H9 (cell line): Measurements from ENCODE around the gene NFASC. TPM values are rescaled to one million over a fixed set of nuclear protein-coding genes. Genes with fewer than 3 reads are reported as not detected.
A peak's percentile ranks its signal among the peaks of the same experiment; 100 is the strongest.

ENCODE experiments used
- DNase-seq: peaks from one replicate; pipeline ENCODE4 v3.0.0-alpha.2; 2017
- H2AFZ ChIP-seq: one replicate; pipeline ENCODE4 v1.6.1; 2013; ENCODE audit warnings: mild to moderate bottlenecking, low read length, control low read depth, moderate library complexity
- H2AK5ac ChIP-seq: 2 replicates; pipeline ENCODE4 v1.6.1; 2013; ENCODE audit warnings: low read length, control low read depth, mixed read lengths; ENCODE audit not compliant: insufficient read length
- H2BK120ac ChIP-seq: one replicate; pipeline ENCODE4 v1.6.1; 2013; ENCODE audit warnings: low read depth, mild to moderate bottlenecking, low read length, control low read depth, inconsistent platforms; ENCODE audit not compliant: poor library complexity, severe bottlenecking
- H2BK12ac ChIP-seq: 2 replicates; pipeline ENCODE4 v1.6.1; 2013; ENCODE audit warnings: low read length, control low read depth, mixed read lengths, low read depth; ENCODE audit not compliant: insufficient read length
- H2BK15ac ChIP-seq: 2 replicates; pipeline ENCODE4 v1.6.1; 2013; ENCODE audit warnings: low read depth, low read length, control low read depth
- H2BK20ac ChIP-seq: one replicate; pipeline ENCODE4 v1.6.1; 2013; ENCODE audit warnings: low read depth, mild to moderate bottlenecking, low read length, control low read depth, inconsistent platforms; ENCODE audit not compliant: poor library complexity, severe bottlenecking
- H2BK5ac ChIP-seq: 2 replicates; pipeline ENCODE4 v1.6.1; 2013; ENCODE audit warnings: low read length, control low read depth, mixed read lengths; ENCODE audit not compliant: insufficient read length
- H3K14ac ChIP-seq: 2 replicates; pipeline ENCODE4 v1.6.1; 2013; ENCODE audit warnings: low read length, control low read depth; ENCODE audit not compliant: insufficient read depth
- H3K18ac ChIP-seq: 2 replicates; pipeline ENCODE4 v1.6.1; 2013; ENCODE audit warnings: low read depth, mild to moderate bottlenecking, mixed read lengths, low read length, control low read depth; ENCODE audit not compliant: insufficient read length
- H3K23ac ChIP-seq: 2 replicates; pipeline ENCODE4 v1.6.1; 2013; ENCODE audit warnings: low read length, control low read depth, mixed read lengths, low read depth; ENCODE audit not compliant: insufficient read length
- H3K23me2 ChIP-seq: 2 replicates; pipeline ENCODE4 v1.6.1; 2013; ENCODE audit warnings: low read depth, mild to moderate bottlenecking, mixed read lengths, low read length, control low read depth; ENCODE audit not compliant: insufficient read length, poor library complexity, severe bottlenecking
- H3K27ac ChIP-seq: 2 replicates; pipeline ENCODE4 v1.5.1; 2013; ENCODE audit warnings: low read length, control low read depth, mixed read lengths, low read depth; ENCODE audit not compliant: insufficient read length
- H3K27me3 ChIP-seq: 2 replicates; pipeline ENCODE4 v1.6.1; 2013; ENCODE audit warnings: low read length, control low read depth, inconsistent platforms; ENCODE audit not compliant: insufficient read depth
- H3K4ac ChIP-seq: 2 replicates; pipeline ENCODE4 v1.6.1; 2013; ENCODE audit warnings: low read depth, mild to moderate bottlenecking, control low read depth, inconsistent platforms, low read length, moderate library complexity
- H3K4me1 ChIP-seq: 2 replicates; pipeline ENCODE4 v1.6.1; 2013; ENCODE audit warnings: low read length, control low read depth, inconsistent platforms; ENCODE audit not compliant: insufficient read depth
- H3K4me2 ChIP-seq: 2 replicates; pipeline ENCODE4 v1.6.1; 2013; ENCODE audit warnings: low read length, control low read depth, mixed read lengths; ENCODE audit not compliant: insufficient read length, insufficient read depth
- H3K56ac ChIP-seq: 2 replicates; pipeline ENCODE4 v1.6.1; 2013; ENCODE audit warnings: low read depth, mild to moderate bottlenecking, mixed read lengths, low read length, control low read depth; ENCODE audit not compliant: insufficient read length
- H3K79me1 ChIP-seq: 2 replicates; pipeline ENCODE4 v1.6.1; 2013; ENCODE audit warnings: low read depth, mild to moderate bottlenecking, moderate library complexity, low read length, control low read depth, inconsistent platforms; ENCODE audit not compliant: insufficient read depth, poor library complexity, severe bottlenecking
- H3K79me2 ChIP-seq: 2 replicates; pipeline ENCODE4 v1.6.1; 2013; ENCODE audit warnings: low read length, control low read depth, inconsistent platforms; ENCODE audit not compliant: insufficient read depth
- H3K9ac ChIP-seq: 2 replicates; pipeline ENCODE4 v1.6.1; 2013; ENCODE audit warnings: low read length, control low read depth, mixed read lengths; ENCODE audit not compliant: insufficient read length; ENCODE audit errors: extremely low read depth
- H3K9me3 ChIP-seq: one replicate; pipeline ENCODE4 v1.6.1; 2013; ENCODE audit warnings: low read depth, low read length, inconsistent platforms; ENCODE audit not compliant: control insufficient read depth
- H3T11ph ChIP-seq: one replicate; pipeline ENCODE4 v1.6.1; 2013; ENCODE audit warnings: mild to moderate bottlenecking, low read length, control low read depth, inconsistent platforms
- H4K20me1 ChIP-seq: one replicate; pipeline ENCODE4 v1.6.1; 2013; ENCODE audit not compliant: control insufficient read depth, insufficient read length, insufficient read depth
- H4K5ac ChIP-seq: 2 replicates; pipeline ENCODE4 v1.6.1; 2013; ENCODE audit warnings: low read depth, mild to moderate bottlenecking, mixed read lengths, low read length, control low read depth; ENCODE audit not compliant: insufficient read length
- H4K8ac ChIP-seq: replicated peaks from 2 replicates; pipeline ENCODE4 v1.6.1; 2013; ENCODE audit warnings: low read length, control low read depth, mixed read lengths, low read depth; ENCODE audit not compliant: insufficient read length
- H4K91ac ChIP-seq: 2 replicates; pipeline ENCODE4 v1.6.1; 2013; ENCODE audit warnings: low read depth, mild to moderate bottlenecking, moderate library complexity, mixed read lengths, low read length, control low read depth; ENCODE audit not compliant: insufficient read length
- H3K27ac Mint-ChIP-seq, 3 experiments: 2 replicates in 2 of 3; 3 replicates in 1 of 3; pipeline ENCODE4 v1.8.0; 2020 to 2021; ENCODE audit warnings: mixed read lengths in 3 of 3, mild to moderate bottlenecking in 1 of 3, moderate library complexity in 1 of 3
- H3K27me3 Mint-ChIP-seq: 2 replicates; pipeline ENCODE4 v1.8.0; 2021; ENCODE audit warnings: low read depth, mild to moderate bottlenecking, moderate library complexity, mixed read lengths
- H3K36me3 Mint-ChIP-seq, 3 experiments: 2 replicates in 2 of 3; 3 replicates in 1 of 3; pipeline ENCODE4 v1.8.0; 2020 to 2021; ENCODE audit warnings: low read depth in 3 of 3, mixed read lengths in 3 of 3; ENCODE audit not compliant: insufficient read depth in 1 of 3
- H3K4me1 Mint-ChIP-seq, 2 experiments: 2 replicates each; pipeline ENCODE4 v1.8.0; 2020; ENCODE audit warnings: mixed read lengths in 2 of 2
- H3K4me3 Mint-ChIP-seq, 2 experiments: 2 replicates in 1 of 2; 3 replicates in 1 of 2; pipeline ENCODE4 v1.8.0; 2020 to 2021; ENCODE audit warnings: mild to moderate bottlenecking in 2 of 2, mixed read lengths in 2 of 2, moderate library complexity in 1 of 2
- H3K9me3 Mint-ChIP-seq, 2 experiments: 2 replicates in 1 of 2; 3 replicates in 1 of 2; pipeline ENCODE4 v1.8.0; 2020; ENCODE audit warnings: mild to moderate bottlenecking in 2 of 2, mixed read lengths in 2 of 2, moderate library complexity in 1 of 2
- WGBS: extraction: QIAGEN DNeasy Blood & Tissue Kit; methylation state at CpG from one replicate; pipeline ENCODE4 v1.1.7; 2013; ENCODE audit warnings: missing lambda C conversion rate, low lambda C conversion rate, mixed read lengths; ENCODE audit not compliant: insufficient read length; ENCODE audit errors: extremely low coverage; 5-methylcytosine and 5-hydroxymethylcytosine counted together
- total RNA-seq: library from RNA; stranded (reverse); gene quantifications from 2 replicates; pipeline ENCODE4 v1.2.1, GENCODE V29; 2021
- TF ChIP-seq, protein P1 (sequence below): fragments of 200-600 bp; sonication (generic); conservative IDR thresholded peaks from 3 replicates; pipeline ENCODE4 v1.8.0; 2021; ENCODE audit warnings: antibody characterized with exemption, mild to moderate bottlenecking

NFASC gene
- total RNA-seq, 1 experiment from 2014 or later: 5.0 TPM

DNA sequence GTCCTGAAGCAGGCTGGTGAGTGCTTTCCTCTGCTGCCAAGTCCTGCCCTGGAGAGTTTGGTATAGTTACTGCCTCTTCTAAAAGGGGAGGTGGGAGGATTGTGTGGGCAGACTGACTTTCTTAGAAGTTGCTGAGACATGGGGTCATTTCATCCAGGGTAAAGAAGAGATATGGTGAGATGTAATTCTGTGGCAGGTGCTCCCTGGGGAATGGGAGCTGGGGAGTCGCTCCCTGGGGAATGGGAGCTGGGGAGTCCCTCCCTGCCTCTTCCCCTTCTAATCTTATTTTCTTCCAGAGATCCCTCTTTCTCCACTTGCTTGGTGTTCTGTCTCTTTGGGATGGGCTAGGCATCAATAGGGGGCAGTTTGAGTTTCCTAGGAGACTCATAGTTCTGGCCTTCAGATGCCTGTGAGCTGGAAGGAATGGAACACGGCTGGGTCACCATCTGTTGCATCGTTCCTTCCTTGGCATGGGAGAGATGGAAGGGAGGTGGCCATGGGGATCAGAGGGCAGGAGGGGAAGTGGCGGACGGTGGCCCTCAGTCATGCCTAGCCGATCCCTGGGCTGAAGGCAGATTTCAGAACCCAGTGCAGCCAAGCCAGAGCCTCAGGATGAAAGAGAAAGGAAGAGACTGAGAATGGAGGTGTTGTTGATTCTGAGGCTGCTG, 59.0 kb downstream of the NFASC start:
- no peak for DNase-seq

More for the DNA sequence above, 59.0 kb downstream of the NFASC start:
- Histone ChIP-seq H3K79me1 (no peaks in the 10 kb centered on the region), H3K18ac (no peak overlapping the region), H3K27me3 (no peaks in the 10 kb centered on the region), H3K79me2 (no peaks in the 10 kb centered on the region), H3T11ph (no peak overlapping the region), H2BK5ac (no peak overlapping the region), H3K23me2 (no peaks in the 10 kb centered on the region), H4K91ac (no peak overlapping the region), H3K4me2 (no peak overlapping the region), H2AFZ (no peak overlapping the region), H2BK12ac (no peak overlapping the region), H3K23ac (no peak overlapping the region), H3K4me1 (peaks cover 16% of the 10 kb centered on the region; the same call in 1 of the 2 replicates), H3K14ac (no peak overlapping the region), H3K4ac (no peak overlapping the region), H3K56ac (no peak overlapping the region), H4K5ac (no peak overlapping the region), H4K20me1 (peaks cover 3% of the 10 kb centered on the region), H2BK15ac (no peak overlapping the region), H2BK20ac (no peak overlapping the region), H2AK5ac (no peak overlapping the region), H3K9ac (no peak overlapping the region), H4K8ac (no peak overlapping the region), H3K9me3 (no peaks in the 10 kb centered on the region), H3K27ac (no peak overlapping the region), H2BK120ac (no peak overlapping the region)
- TF ChIP-seq, protein P1, sequence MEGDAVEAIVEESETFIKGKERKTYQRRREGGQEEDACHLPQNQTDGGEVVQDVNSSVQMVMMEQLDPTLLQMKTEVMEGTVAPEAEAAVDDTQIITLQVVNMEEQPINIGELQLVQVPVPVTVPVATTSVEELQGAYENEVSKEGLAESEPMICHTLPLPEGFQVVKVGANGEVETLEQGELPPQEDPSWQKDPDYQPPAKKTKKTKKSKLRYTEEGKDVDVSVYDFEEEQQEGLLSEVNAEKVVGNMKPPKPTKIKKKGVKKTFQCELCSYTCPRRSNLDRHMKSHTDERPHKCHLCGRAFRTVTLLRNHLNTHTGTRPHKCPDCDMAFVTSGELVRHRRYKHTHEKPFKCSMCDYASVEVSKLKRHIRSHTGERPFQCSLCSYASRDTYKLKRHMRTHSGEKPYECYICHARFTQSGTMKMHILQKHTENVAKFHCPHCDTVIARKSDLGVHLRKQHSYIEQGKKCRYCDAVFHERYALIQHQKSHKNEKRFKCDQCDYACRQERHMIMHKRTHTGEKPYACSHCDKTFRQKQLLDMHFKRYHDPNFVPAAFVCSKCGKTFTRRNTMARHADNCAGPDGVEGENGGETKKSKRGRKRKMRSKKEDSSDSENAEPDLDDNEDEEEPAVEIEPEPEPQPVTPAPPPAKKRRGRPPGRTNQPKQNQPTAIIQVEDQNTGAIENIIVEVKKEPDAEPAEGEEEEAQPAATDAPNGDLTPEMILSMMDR: no peak
- Mint-ChIP-seq H3K4me3 (no peak overlapping the region), H3K9me3 (no peaks in the 10 kb centered on the region), H3K27ac (peak overlapping the region in 1 of 3 experiments; percentile 68; a peak in 2 of 7 replicates), H3K27me3 (no peaks in the 10 kb centered on the region), H3K36me3 (no peaks in the 10 kb centered on the region), H3K4me1 (peaks cover 11 to 13% of the 10 kb centered on the region in 2 experiments)
- no CpG with 5 or more reads among the region's 6 CpGs for WGBS
